ENCODE measurements around the gene HYAL3. TPM values are rescaled to one million over a fixed set of nuclear protein-coding genes. Genes with fewer than 3 reads are reported as not detected.

Gene HYAL3
- total RNA-seq, 2 experiments from 2014 or later, result 3.0 to 3.2 TPM

DNA sequence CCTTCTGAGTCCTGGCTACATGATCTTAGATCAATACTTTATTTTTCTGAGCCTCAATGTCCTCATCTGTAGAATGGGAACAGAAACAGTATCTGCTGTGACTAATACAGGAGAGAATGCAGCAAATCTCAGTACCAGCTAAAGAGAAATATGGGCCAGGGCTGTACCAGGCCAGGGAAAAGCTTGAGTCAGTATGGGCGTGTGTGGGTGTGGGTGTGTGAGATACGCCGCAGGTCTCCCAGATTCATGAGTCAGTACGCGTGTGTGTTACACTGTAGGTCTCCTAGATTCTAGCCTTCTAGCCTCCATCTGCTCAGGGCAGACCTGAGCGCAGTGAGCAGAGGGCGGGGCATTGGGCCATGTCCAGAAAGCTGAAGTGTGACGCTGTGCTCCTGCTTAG is 48.0 kb downstream of the HYAL3 start:
- ChIA-PET CTCF (no interaction called here), POLR2A (interaction anchor here (1.4 kb wide), 1 partner anchor 9 kb away, joined by 3 read pairs; no protein-coding TSS in a partner anchor)
- Mint-ChIP-seq H3K36me3 (ENCODE audit: low read depth) (peaks cover 56% of the 10 kb centered on the region), H3K9me3 (no peaks in the 10 kb centered on the region), H3K4me1 (ENCODE audit: low read depth) (peaks cover 43% of the 10 kb centered on the region), H3K27me3 (no peaks in the 10 kb centered on the region), H3K27ac (peak overlapping the region; percentile 59), H3K4me3 (peak overlapping the region; percentile 7)
- TF ChIP-seq, protein P1, sequence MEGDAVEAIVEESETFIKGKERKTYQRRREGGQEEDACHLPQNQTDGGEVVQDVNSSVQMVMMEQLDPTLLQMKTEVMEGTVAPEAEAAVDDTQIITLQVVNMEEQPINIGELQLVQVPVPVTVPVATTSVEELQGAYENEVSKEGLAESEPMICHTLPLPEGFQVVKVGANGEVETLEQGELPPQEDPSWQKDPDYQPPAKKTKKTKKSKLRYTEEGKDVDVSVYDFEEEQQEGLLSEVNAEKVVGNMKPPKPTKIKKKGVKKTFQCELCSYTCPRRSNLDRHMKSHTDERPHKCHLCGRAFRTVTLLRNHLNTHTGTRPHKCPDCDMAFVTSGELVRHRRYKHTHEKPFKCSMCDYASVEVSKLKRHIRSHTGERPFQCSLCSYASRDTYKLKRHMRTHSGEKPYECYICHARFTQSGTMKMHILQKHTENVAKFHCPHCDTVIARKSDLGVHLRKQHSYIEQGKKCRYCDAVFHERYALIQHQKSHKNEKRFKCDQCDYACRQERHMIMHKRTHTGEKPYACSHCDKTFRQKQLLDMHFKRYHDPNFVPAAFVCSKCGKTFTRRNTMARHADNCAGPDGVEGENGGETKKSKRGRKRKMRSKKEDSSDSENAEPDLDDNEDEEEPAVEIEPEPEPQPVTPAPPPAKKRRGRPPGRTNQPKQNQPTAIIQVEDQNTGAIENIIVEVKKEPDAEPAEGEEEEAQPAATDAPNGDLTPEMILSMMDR (IDR thresholded peaks at IDR 0.05), result no peak
- Histone ChIP-seq H3K4me3 (ENCODE audit: low read length) (no peak overlapping the region), H3K27me3 (ENCODE audit: control insufficient read depth in 1 of 2, insufficient read depth in 2 of 2, low read length in 2 of 2) (no peaks in the 10 kb centered on the region), H3K27ac (ENCODE audit: low read depth in 1 of 2, low read length in 2 of 2) (no peak overlapping the region), H3K4me1 (ENCODE audit: insufficient read depth, low read length) (peaks cover 82% of the 10 kb centered on the region), H3K36me3 (ENCODE audit: insufficient read depth, low read length) (peaks cover 83% of the 10 kb centered on the region), H3K9me3 (ENCODE audit: control insufficient read depth in 1 of 2, insufficient read depth in 1 of 2, low read length in 2 of 2) (no peaks in the 10 kb centered on the region)
- intact Hi-C loops (cut with DNase I, micrococcal nuclease), result no loop called here
- DNase-seq, result no peak
- no peak for ATAC-seq (ENCODE audit: poor library complexity)

DNA sequence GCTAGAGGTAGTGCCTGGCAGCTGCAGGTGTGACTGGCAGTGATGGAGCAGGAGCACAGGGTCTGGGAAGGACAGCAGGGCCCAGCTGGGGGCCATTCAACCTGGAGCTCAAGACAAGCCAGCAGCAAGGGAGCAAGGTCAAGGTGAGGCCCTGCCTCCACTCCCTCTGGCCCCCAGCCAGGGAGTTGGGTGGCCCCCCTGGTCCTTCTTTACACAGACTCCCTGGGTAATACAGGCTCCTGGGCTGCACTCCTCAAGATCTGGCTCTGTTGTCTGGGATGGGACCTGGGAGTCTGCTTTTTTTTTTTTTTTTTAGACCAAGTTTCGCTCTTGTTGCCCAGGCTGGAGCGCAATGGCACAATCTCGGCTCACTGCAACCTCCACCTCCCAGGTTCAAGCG is 48.7 kb downstream of the HYAL3 start:
- Mint-ChIP-seq H3K27me3 (no peaks in the 10 kb centered on the region), H3K9me3 (no peaks in the 10 kb centered on the region), H3K4me1 (ENCODE audit: low read depth) (peaks cover 50% of the 10 kb centered on the region), H3K27ac (peak overlapping the region; percentile 37), H3K36me3 (ENCODE audit: low read depth) (peaks cover 56% of the 10 kb centered on the region), H3K4me3 (peak overlapping the region; percentile 0)
- Histone ChIP-seq H3K4me1 (ENCODE audit: insufficient read depth, low read length) (peaks cover 89% of the 10 kb centered on the region), H3K9me3 (ENCODE audit: control insufficient read depth in 1 of 2, insufficient read depth in 1 of 2, low read length in 2 of 2) (no peaks in the 10 kb centered on the region), H3K36me3 (ENCODE audit: insufficient read depth, low read length) (peaks cover 80% of the 10 kb centered on the region), H3K27me3 (ENCODE audit: control insufficient read depth in 1 of 2, insufficient read depth in 2 of 2, low read length in 2 of 2) (no peaks in the 10 kb centered on the region), H3K27ac (ENCODE audit: low read depth in 1 of 2, low read length in 2 of 2) (peak overlapping the region in 1 of 2 donors; percentile 5), H3K4me3 (ENCODE audit: low read length) (no peak overlapping the region)
- DNase-seq (no peak), ATAC-seq (ENCODE audit: poor library complexity) (no peak)
- intact Hi-C loops (cut with DNase I, micrococcal nuclease), result no loop called here
- ChIA-PET CTCF (interaction anchor here (1.5 to 3.2 kb wide), 2 partner anchors 24 to 56 kb away, joined by 4 to 12 read pairs; no protein-coding TSS in a partner anchor), POLR2A (no interaction called here)
- TF ChIP-seq, protein P1 (IDR thresholded peaks at IDR 0.05), result no peak

DNA sequence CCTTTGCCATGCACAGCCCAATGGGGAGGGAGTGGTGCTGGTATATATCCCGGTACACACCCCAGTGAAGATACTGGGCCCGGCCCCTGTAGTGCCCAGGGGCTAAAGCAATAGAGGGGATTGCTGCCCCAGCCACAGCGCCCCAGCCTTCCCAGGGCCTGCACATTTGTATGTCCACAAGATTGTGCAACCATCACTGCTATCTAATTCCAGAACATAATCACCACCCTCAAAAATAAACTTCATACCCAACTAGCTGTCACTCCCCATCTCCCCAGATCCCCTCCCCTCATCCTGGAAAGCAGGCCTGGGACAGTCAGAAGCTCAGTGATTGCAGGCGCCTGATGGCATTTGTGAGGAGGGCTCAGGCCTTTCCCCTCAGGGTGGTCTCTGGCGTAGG is 49.7 kb downstream of the HYAL3 start:
- no peaks in the 10 kb centered on the region for H3K27me3 Mint-ChIP-seq
- POLR2A ChIA-PET, result interaction anchor here (1.9 kb wide), 1 partner anchor 10 kb away, joined by 4 read pairs; no protein-coding TSS in a partner anchor
- no peak for DNase-seq
- H3K4me3 Mint-ChIP-seq, result no peak overlapping the region
- CTCF ChIA-PET, result interaction anchor here (1.5 to 3.2 kb wide), 2 partner anchors 23 to 55 kb away, joined by 4 to 12 read pairs; no protein-coding TSS in a partner anchor
- H3K36me3 Mint-ChIP-seq (ENCODE audit: low read depth), result peaks cover 47% of the 10 kb centered on the region
- TF ChIP-seq, protein P1 (IDR thresholded peaks at IDR 0.05), result no peak
- Histone ChIP-seq H3K36me3 (ENCODE audit: insufficient read depth, low read length) (peaks cover 75% of the 10 kb centered on the region), H3K27me3 (ENCODE audit: control insufficient read depth in 1 of 2, insufficient read depth in 2 of 2, low read length in 2 of 2) (no peaks in the 10 kb centered on the region), H3K4me1 (ENCODE audit: insufficient read depth, low read length) (peaks cover 94% of the 10 kb centered on the region), H3K4me3 (ENCODE audit: low read length) (no peak overlapping the region), H3K9me3 (ENCODE audit: control insufficient read depth in 1 of 2, insufficient read depth in 1 of 2, low read length in 2 of 2) (no peaks in the 10 kb centered on the region), H3K27ac (ENCODE audit: low read depth in 1 of 2, low read length in 2 of 2) (peak overlapping the region; percentile 21 to 28)
- ATAC-seq (ENCODE audit: poor library complexity), result no peak
- intact Hi-C loops (cut with DNase I, micrococcal nuclease), result no loop called here
- no peaks in the 10 kb centered on the region for H3K9me3 Mint-ChIP-seq
- peaks cover 58% of the 10 kb centered on the region for H3K4me1 Mint-ChIP-seq (ENCODE audit: low read depth)
- H3K27ac Mint-ChIP-seq, result peak overlapping the region; percentile 37
